Uterus (tissue), 2 donors: ENCODE data around the gene CABP7.

ENCODE experiments used
- CTCF ChIP-seq, 4 experiments: fragments of 200-600 bp in 2 of 4; fragments of 450-650 bp in 2 of 4; sonication (generic) in 2 of 4; IDR thresholded peaks; one replicate each; pipeline ENCODE4 v1.5.1; 2016 to 2019; ENCODE audit warnings: antibody characterized with exemption in 4 of 4, mild to moderate bottlenecking in 2 of 4, moderate library complexity in 1 of 4
- POLR2A ChIP-seq, 2 donors: fragments of 450-650 bp; IDR thresholded peaks; one replicate each; pipeline ENCODE4 v1.6.1; 2016; ENCODE audit warnings: antibody characterized with exemption in 2 of 2, mild to moderate bottlenecking in 1 of 2, moderate library complexity in 1 of 2

- TF ChIP-seq CTCF (IDR thresholded peaks at IDR 0.05) (no peak), POLR2A (IDR thresholded peaks at IDR 0.05) (no peak)
Observed at GRCh38 chr22:29731058-29731850, 11.5 kb downstream of the CABP7 start.
